Bronchial epithelial cell (primary cell): ENCODE measurements around the gene ZNF354B. TPM values are rescaled to one million over a fixed set of nuclear protein-coding genes. Genes with fewer than 3 reads are reported as not detected.

ENCODE experiments used
- DNase-seq: peaks from one replicate; pipeline ENCODE4 v3.0.0-alpha.2; 2010; ENCODE audit warnings: low read depth
- FAIRE-seq: peaks from 2 replicates; lab custom pipeline; 2011; peaks lifted over from hg19 to GRCh38; lab: Jason Lieb, UNC
- H3K27me3 ChIP-seq: 2 replicates; pipeline ENCODE4 v1.5.1; 2011; ENCODE audit warnings: low read length; ENCODE audit not compliant: control insufficient read depth, insufficient read depth
- H3K36me3 ChIP-seq: 2 replicates; pipeline ENCODE4 v1.5.1; 2011; ENCODE audit warnings: low read length; ENCODE audit not compliant: control insufficient read depth, insufficient read depth
- H3K4me3 ChIP-seq: 2 replicates; pipeline ENCODE4 v1.5.1; 2011; ENCODE audit warnings: mild to moderate bottlenecking, low read depth, low read length, control low read depth
- total RNA-seq: library from RNA; depleted of rRNA; stranded (reverse); fragments of >200 nt; gene quantifications from 2 replicates; pipeline ENCODE4 v1.2.1, GENCODE V29; 2014
- TF ChIP-seq, protein P1 (sequence below): IDR thresholded peaks from 2 replicates; pipeline ENCODE4 v1.5.1; 2011; ENCODE audit warnings: mild to moderate bottlenecking, moderate library complexity, low read length, control low read depth, inconsistent platforms; ENCODE audit not compliant: insufficient read depth, severe bottlenecking

ZNF354B gene
- total RNA-seq, 1 donor from 2014 or later, result 9.5 TPM

DNA sequence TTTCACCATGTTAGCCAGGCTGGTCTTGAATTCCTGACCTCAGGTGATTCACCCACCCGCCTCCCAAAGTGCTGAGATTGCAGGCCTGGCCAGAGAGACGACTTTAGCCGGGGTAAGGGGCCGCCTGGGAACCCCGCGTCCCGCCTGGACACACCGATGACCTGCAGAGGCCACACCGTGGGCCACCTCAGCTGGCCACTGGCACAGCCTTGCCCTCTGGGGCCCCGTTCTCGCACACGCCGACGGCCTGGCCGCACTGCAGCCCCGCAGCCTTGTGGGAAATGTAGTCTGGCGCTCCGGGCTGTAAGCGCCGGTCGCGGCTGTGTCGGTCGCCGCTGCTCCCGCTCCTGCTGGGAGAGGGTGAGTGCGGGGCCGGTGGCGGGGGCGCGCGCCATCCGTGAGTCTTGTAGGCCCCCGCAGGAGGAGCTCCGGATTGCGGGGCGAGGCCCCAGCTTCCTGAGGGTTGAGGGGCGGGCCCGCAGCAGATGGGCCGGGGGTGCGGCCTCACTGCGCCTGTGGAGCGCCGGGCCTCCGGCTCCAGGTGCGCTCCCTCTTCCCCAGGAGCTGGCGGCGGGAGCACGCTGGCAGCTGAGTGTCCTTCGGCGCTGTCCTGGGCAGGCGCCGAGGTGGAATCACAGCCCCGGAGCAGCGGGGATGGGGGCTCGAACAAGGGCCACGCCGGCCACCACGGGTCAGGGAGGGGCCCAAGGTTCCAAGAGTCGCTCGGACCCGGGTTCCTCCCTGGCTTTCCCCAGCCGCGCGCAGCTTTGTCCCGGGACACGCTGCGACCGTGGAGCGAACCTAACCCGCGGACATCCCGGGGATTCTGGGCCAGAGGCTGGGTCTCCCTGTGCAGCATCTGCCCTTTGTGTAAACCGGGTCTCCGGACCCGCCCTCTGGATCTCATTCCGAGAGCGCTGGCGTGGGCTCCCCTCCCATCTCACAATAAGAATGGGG lies 36.1 kb downstream of the ZNF354B start, which contains the start of gene ZFP2:
Gene ZFP2 (plus strand): TSS at position 299 of the 957 bp plus-strand sequence. CDS start 35,401 bp downstream, outside the sequence.
- Histone ChIP-seq H3K36me3 (no peaks in the 10 kb centered on the region), H3K27me3 (no peaks in the 10 kb centered on the region), H3K4me3 (peak within 1 kb of the TSS; percentile 83)
- TF ChIP-seq, protein P1, sequence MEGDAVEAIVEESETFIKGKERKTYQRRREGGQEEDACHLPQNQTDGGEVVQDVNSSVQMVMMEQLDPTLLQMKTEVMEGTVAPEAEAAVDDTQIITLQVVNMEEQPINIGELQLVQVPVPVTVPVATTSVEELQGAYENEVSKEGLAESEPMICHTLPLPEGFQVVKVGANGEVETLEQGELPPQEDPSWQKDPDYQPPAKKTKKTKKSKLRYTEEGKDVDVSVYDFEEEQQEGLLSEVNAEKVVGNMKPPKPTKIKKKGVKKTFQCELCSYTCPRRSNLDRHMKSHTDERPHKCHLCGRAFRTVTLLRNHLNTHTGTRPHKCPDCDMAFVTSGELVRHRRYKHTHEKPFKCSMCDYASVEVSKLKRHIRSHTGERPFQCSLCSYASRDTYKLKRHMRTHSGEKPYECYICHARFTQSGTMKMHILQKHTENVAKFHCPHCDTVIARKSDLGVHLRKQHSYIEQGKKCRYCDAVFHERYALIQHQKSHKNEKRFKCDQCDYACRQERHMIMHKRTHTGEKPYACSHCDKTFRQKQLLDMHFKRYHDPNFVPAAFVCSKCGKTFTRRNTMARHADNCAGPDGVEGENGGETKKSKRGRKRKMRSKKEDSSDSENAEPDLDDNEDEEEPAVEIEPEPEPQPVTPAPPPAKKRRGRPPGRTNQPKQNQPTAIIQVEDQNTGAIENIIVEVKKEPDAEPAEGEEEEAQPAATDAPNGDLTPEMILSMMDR, result no peak
- peak; percentile 40 for DNase-seq
- FAIRE-seq, result no peak

DNA sequence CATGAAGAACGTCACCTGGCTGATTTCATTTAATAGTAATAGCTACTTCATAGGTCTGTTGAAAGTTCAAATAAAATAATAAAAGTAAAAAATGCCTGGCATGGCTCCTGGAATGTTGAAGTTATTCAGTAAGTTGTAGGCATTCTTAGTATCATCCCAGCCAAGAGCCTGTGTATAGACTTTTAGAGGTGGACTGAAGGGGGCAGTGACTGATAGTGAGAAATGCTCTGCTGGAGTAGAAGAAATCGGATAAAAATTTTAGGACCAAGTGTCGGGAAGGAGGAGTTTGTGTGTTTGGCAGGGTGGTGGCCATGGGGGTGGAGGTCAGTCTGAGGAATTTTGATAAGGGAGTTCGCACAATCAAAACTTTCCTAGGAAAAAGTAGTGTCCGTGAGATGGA lies 39.5 kb downstream of the ZNF354B start:
- H3K27me3 ChIP-seq, result no peaks in the 10 kb centered on the region
- DNase-seq (no peak), FAIRE-seq (no peak)
- TF ChIP-seq, protein P1, result no peak
- no peak overlapping the region for H3K4me3 ChIP-seq
- no peaks in the 10 kb centered on the region for H3K36me3 ChIP-seq

DNA sequence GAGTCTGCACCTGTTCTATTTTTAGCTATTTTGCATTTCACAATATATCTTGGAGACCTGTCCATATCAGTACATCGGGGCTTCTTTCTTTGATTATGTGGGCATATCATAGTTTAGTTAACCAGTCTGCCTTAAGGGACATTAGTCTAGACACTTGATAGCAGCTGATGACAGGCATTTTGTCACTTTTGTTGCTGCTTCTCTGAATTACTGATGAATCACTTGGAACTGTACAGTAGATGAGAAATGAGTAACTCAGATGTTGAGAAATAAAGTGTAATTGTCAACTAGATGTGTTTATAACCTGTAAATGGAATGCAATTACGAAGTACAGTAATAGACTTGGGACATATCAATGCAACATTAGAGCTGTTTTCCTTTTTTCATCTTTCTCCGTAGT lies 43.1 kb downstream of the ZNF354B start:
- peak; percentile 83 for DNase-seq
- FAIRE-seq, result no peak

DNA sequence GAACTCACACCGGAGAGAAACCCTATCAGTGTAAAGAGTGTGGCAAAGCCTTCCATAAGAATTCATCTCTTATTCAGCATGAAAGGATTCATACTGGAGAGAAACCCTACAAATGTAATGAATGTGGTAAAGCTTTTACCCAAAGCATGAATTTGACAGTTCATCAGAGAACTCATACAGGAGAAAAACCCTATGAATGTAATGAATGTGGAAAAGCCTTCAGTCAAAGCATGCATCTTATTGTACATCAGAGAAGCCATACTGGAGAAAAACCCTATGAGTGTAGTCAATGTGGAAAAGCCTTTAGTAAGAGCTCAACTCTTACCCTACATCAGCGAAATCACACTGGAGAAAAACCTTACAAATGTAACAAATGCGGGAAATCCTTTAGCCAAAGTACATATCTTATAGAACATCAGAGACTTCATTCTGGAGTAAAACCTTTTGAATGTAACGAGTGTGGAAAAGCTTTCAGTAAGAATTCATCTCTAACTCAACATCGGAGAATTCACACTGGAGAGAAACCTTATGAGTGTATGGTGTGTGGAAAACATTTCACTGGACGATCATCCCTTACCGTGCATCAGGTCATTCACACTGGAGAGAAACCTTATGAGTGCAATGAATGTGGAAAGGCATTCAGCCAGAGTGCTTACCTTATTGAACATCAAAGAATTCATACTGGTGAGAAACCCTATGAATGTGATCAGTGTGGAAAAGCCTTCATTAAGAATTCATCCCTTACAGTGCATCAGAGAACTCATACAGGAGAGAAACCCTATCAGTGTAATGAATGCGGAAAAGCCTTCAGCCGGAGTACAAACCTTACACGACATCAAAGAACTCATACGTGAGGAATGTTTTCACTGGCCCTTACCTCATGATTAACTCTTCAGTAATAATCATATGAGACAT lies 72.3 kb downstream of the ZNF354B start:
- Histone ChIP-seq H3K4me3 (no peak overlapping the region), H3K27me3 (no peaks in the 10 kb centered on the region), H3K36me3 (no peaks in the 10 kb centered on the region)
- TF ChIP-seq, protein P1, result no peak
- DNase-seq (no peak), FAIRE-seq (no peak)

More for the DNA sequence above, 43.1 kb downstream of the ZNF354B start:
- TF ChIP-seq, protein P1, result no peak
- H3K27me3 ChIP-seq, result no peaks in the 10 kb centered on the region
- H3K36me3 ChIP-seq, result no peaks in the 10 kb centered on the region
- H3K4me3 ChIP-seq, result no peak overlapping the region

Other genes with a start within 250 kb of the ZNF354B start
- 17.4 and 25.5 TPM in 2 replicates for gene CLK4, start 232.9 kb upstream of the ZNF354B start, total RNA-seq
- gene ZNF354A, start 129.3 kb upstream of the ZNF354B start, total RNA-seq, result 5.8 and 7.6 TPM in 2 replicates
- gene ZFP2, start 36.0 kb downstream of the ZNF354B start, total RNA-seq, result 0.53 and 0.90 TPM in 2 replicates
- 0.26 and 1.3 TPM in 2 replicates for gene ZNF454, start 81.2 kb downstream of the ZNF354B start, total RNA-seq
- not detected in 2 replicates for gene GRM6, start 135.4 kb downstream of the ZNF354B start, total RNA-seq
- 3.4 and 6.7 TPM in 2 replicates for gene ZNF879, start 163.9 kb downstream of the ZNF354B start, total RNA-seq
- gene ZNF354C, start 200.4 kb downstream of the ZNF354B start, total RNA-seq, result 3.3 and 3.9 TPM in 2 replicates